ENCODE results near the gene C2CD4D. TPM values are rescaled to one million over a fixed set of nuclear protein-coding genes. Genes with fewer than 3 reads are reported as not detected.

Gene C2CD4D
- total and polyA plus RNA-seq, 4 experiments from 2014 or later = 1.0 to 3.4 (median 1.5) TPM

- no peaks in the 10 kb centered on the region for H3K9me3 Mint-ChIP-seq
- no peaks in the 10 kb centered on the region for H3K9me3 ChIP-seq (ENCODE audit: control insufficient read depth in 1 of 2, low read length in 2 of 2)
- intact Hi-C loops (cut with micrococcal nuclease) = no loop called here
- H3K36me3 Mint-ChIP-seq = peaks cover 5 to 13% of the 10 kb centered on the region in 2 donors
- ChIA-PET POLR2A (ENCODE audit: partially characterized antibody) (interaction anchor here (1.8 kb wide), 1 partner anchor 30 kb away, joined by 4 read pairs; no protein-coding TSS in a partner anchor), CTCF (ENCODE audit: partially characterized antibody) (no interaction called here)
- no peaks in the 10 kb centered on the region for H3K27me3 ChIP-seq (ENCODE audit: insufficient read depth, low read length)
- H3K27ac ChIP-seq (ENCODE audit: low read depth, low read length) = no peak overlapping the region
- H3K4me1 Mint-ChIP-seq = peaks cover 5 to 15% (median 7%) of the 10 kb centered on the region in 4 donors
- H3K27me3 Mint-ChIP-seq = no peaks in the 10 kb centered on the region
- no peaks in the 10 kb centered on the region for H3K36me3 ChIP-seq (ENCODE audit: insufficient read depth, low read length)
- no peak overlapping the region for H3K4me3 Mint-ChIP-seq
- no peak for DNase-seq
- H3K27ac Mint-ChIP-seq = peak overlapping the region in 3 of 7 donors; percentile 19 to 32 (median 19)
- peaks cover 9% of the 10 kb centered on the region for H3K4me1 ChIP-seq (ENCODE audit: insufficient read depth, low read length)
- H3K4me3 ChIP-seq (ENCODE audit: low read length in 2 of 2) = no peak overlapping the region
These were observed 33.5 kb downstream of the C2CD4D start for GRCh38 chr1:151806170-151806569.

- Histone ChIP-seq H3K36me3 (ENCODE audit: insufficient read depth, low read length) (no peaks in the 10 kb centered on the region), H3K4me1 (ENCODE audit: insufficient read depth, low read length) (peaks cover 14% of the 10 kb centered on the region), H3K27ac (ENCODE audit: low read depth, low read length) (no peak within 1 kb of the TSS), H3K9me3 (ENCODE audit: control insufficient read depth in 1 of 2, low read length in 2 of 2) (no peaks in the 10 kb centered on the region), H3K27me3 (ENCODE audit: insufficient read depth, low read length) (no peaks in the 10 kb centered on the region), H3K4me3 (ENCODE audit: low read length in 2 of 2) (no peak within 1 kb of the TSS)
- no peak for DNase-seq
- POLR2A ChIA-PET (ENCODE audit: partially characterized antibody) = interaction anchor here (1.8 kb wide), 1 partner anchor 31 kb away, joined by 4 read pairs; no protein-coding TSS in a partner anchor
- CTCF ChIA-PET (ENCODE audit: partially characterized antibody) = no interaction called here
- Mint-ChIP-seq H3K4me3 (no peak within 1 kb of the TSS), H3K36me3 (peaks cover 5 to 13% of the 10 kb centered on the region in 2 donors), H3K27me3 (no peaks in the 10 kb centered on the region), H3K27ac (peak within 1 kb of the TSS in 6 of 7 donors; percentile 12 to 68 (median 31)), H3K9me3 (no peaks in the 10 kb centered on the region), H3K4me1 (peaks cover 10 to 19% (median 12%) of the 10 kb centered on the region in 4 donors)
- intact Hi-C loops (cut with micrococcal nuclease) = no loop called here
These were observed 34.4 kb downstream of the C2CD4D start, which contains the start of gene LINGO4 for GRCh38 chr1:151805066-151805820. Gene LINGO4, minus strand, starts transcription at chr1:151805419. Its CDS starts 2,715 bp downstream, at chr1:151802704.

- H3K27ac ChIP-seq (ENCODE audit: low read depth, low read length) = no peak overlapping the region
- no peak overlapping the region for H3K4me3 ChIP-seq (ENCODE audit: low read length in 2 of 2)
- intact Hi-C loops (cut with micrococcal nuclease) = no loop called here
- no peaks in the 10 kb centered on the region for H3K36me3 ChIP-seq (ENCODE audit: insufficient read depth, low read length)
- Mint-ChIP-seq H3K27me3 (no peaks in the 10 kb centered on the region), H3K4me1 (peaks cover 14 to 29% (median 20%) of the 10 kb centered on the region in 4 donors), H3K9me3 (no peaks in the 10 kb centered on the region), H3K27ac (peak overlapping the region in 5 of 7 donors; percentile 18 to 81 (median 30)), H3K4me3 (no peak overlapping the region), H3K36me3 (peaks cover 6 to 9% of the 10 kb centered on the region in 2 donors)
- peaks cover 23% of the 10 kb centered on the region for H3K4me1 ChIP-seq (ENCODE audit: insufficient read depth, low read length)
- DNase-seq = no peak
- ChIA-PET CTCF (ENCODE audit: partially characterized antibody) (interaction anchor here (1.0 to 2.5 kb wide), 2 partner anchors 24 to 32 kb away, joined by 3 to 10 read pairs; no protein-coding TSS in a partner anchor), POLR2A (ENCODE audit: partially characterized antibody) (interaction anchor here (4.9 kb wide), 1 partner anchor 11 kb away, joined by 35 read pairs; no protein-coding TSS in a partner anchor)
- H3K27me3 ChIP-seq (ENCODE audit: insufficient read depth, low read length) = no peaks in the 10 kb centered on the region
- H3K9me3 ChIP-seq (ENCODE audit: control insufficient read depth in 1 of 2, low read length in 2 of 2) = no peaks in the 10 kb centered on the region
These were observed 35.7 kb downstream of the C2CD4D start for GRCh38 chr1:151803915-151804314.

GRCh38 chr1:151803164-151803563 lies 36.5 kb downstream of the C2CD4D start:
- POLR2A ChIA-PET (ENCODE audit: partially characterized antibody) = interaction anchor here (1.2 to 4.9 kb wide), 3 partner anchors 9 to 13 kb away, joined by 3 to 35 read pairs (median 4); partner anchors contain the start of gene TDRKH
- H3K4me1 Mint-ChIP-seq = peaks cover 14 to 22% (median 20%) of the 10 kb centered on the region in 4 donors
- Histone ChIP-seq H3K4me3 (ENCODE audit: low read length in 2 of 2) (no peak overlapping the region), H3K27me3 (ENCODE audit: insufficient read depth, low read length) (no peaks in the 10 kb centered on the region), H3K9me3 (ENCODE audit: control insufficient read depth in 1 of 2, low read length in 2 of 2) (no peaks in the 10 kb centered on the region), H3K27ac (ENCODE audit: low read depth, low read length) (no peak overlapping the region), H3K4me1 (ENCODE audit: insufficient read depth, low read length) (peaks cover 23% of the 10 kb centered on the region), H3K36me3 (ENCODE audit: insufficient read depth, low read length) (no peaks in the 10 kb centered on the region)
- intact Hi-C loops (cut with micrococcal nuclease) = no loop called here
- no peak for DNase-seq
- no peak overlapping the region for H3K4me3 Mint-ChIP-seq
- no peaks in the 10 kb centered on the region for H3K9me3 Mint-ChIP-seq
- CTCF ChIA-PET (ENCODE audit: partially characterized antibody) = interaction anchor here (1.0 to 2.5 kb wide), 2 partner anchors 25 to 33 kb away, joined by 3 to 10 read pairs; no protein-coding TSS in a partner anchor
- H3K36me3 Mint-ChIP-seq = peaks cover 6 to 7% of the 10 kb centered on the region in 2 donors
- no peaks in the 10 kb centered on the region for H3K27me3 Mint-ChIP-seq
- peak overlapping the region; percentile 4 to 81 (median 57) for H3K27ac Mint-ChIP-seq

- intact Hi-C loops (cut with micrococcal nuclease) = no loop called here
- H3K4me3 Mint-ChIP-seq = no peak overlapping the region
These were observed 37.2 kb downstream of the C2CD4D start for GRCh38 chr1:151802372-151802771.

GRCh38 chr1:151801846-151802245 lies 37.8 kb downstream of the C2CD4D start:
- no peaks in the 10 kb centered on the region for H3K36me3 ChIP-seq (ENCODE audit: insufficient read depth, low read length)
- Mint-ChIP-seq H3K9me3 (no peaks in the 10 kb centered on the region), H3K27me3 (no peaks in the 10 kb centered on the region), H3K27ac (no peak overlapping the region), H3K36me3 (peaks cover 2 to 8% of the 10 kb centered on the region in 2 donors), H3K4me3 (no peak overlapping the region), H3K4me1 (peaks cover 10 to 16% (median 14%) of the 10 kb centered on the region in 4 donors)
- intact Hi-C loops (cut with micrococcal nuclease) = no loop called here
- ChIA-PET CTCF (ENCODE audit: partially characterized antibody) (interaction anchor here (2.5 kb wide), 1 partner anchor 35 kb away, joined by 10 read pairs; no protein-coding TSS in a partner anchor), POLR2A (ENCODE audit: partially characterized antibody) (interaction anchor here (1.2 to 4.9 kb wide), 3 partner anchors 10 to 13 kb away, joined by 3 to 35 read pairs (median 4); partner anchors contain the start of gene TDRKH)
- H3K4me3 ChIP-seq (ENCODE audit: low read length in 2 of 2) = no peak overlapping the region
- no peaks in the 10 kb centered on the region for H3K9me3 ChIP-seq (ENCODE audit: control insufficient read depth in 1 of 2, low read length in 2 of 2)
- H3K27ac ChIP-seq (ENCODE audit: low read depth, low read length) = no peak overlapping the region
- no peaks in the 10 kb centered on the region for H3K27me3 ChIP-seq (ENCODE audit: insufficient read depth, low read length)
- peaks cover 20% of the 10 kb centered on the region for H3K4me1 ChIP-seq (ENCODE audit: insufficient read depth, low read length)
- DNase-seq = no peak

More at GRCh38 chr1:151802372-151802771, 37.2 kb downstream of the C2CD4D start:
- no peak for DNase-seq
- Mint-ChIP-seq H3K27ac (no peak overlapping the region), H3K36me3 (peaks cover 2 to 7% of the 10 kb centered on the region in 2 donors), H3K9me3 (no peaks in the 10 kb centered on the region), H3K27me3 (no peaks in the 10 kb centered on the region), H3K4me1 (peaks cover 10 to 16% (median 14%) of the 10 kb centered on the region in 4 donors)
- Histone ChIP-seq H3K9me3 (ENCODE audit: control insufficient read depth in 1 of 2, low read length in 2 of 2) (no peaks in the 10 kb centered on the region), H3K36me3 (ENCODE audit: insufficient read depth, low read length) (no peaks in the 10 kb centered on the region), H3K4me3 (ENCODE audit: low read length in 2 of 2) (no peak overlapping the region), H3K4me1 (ENCODE audit: insufficient read depth, low read length) (peaks cover 20% of the 10 kb centered on the region), H3K27ac (ENCODE audit: low read depth, low read length) (no peak overlapping the region), H3K27me3 (ENCODE audit: insufficient read depth, low read length) (no peaks in the 10 kb centered on the region)
- ChIA-PET POLR2A (ENCODE audit: partially characterized antibody) (interaction anchor here (0.6 to 4.9 kb wide), 4 partner anchors 9 to 54 kb away, joined by 3 to 35 read pairs (median 4); partner anchors contain the start of gene TDRKH), CTCF (ENCODE audit: partially characterized antibody) (interaction anchor here (2.5 kb wide), 1 partner anchor 34 kb away, joined by 10 read pairs; no protein-coding TSS in a partner anchor)
